Stimulated activated CD4-positive, alpha-beta T cell treated with anti-CD3 and anti-CD28 coated beads, Interleukin-2, amount 100 ng/mL, for 4 hours (primary cell): ENCODE measurements around the gene CALCOCO1.
"Not testable (repeated sequence)": the region's sequence is repeated elsewhere in the genome, so short reads cannot be mapped to it uniquely, and the experiment has no call there.

Experiments used
- DNase-seq: peaks from one replicate; pipeline ENCODE4 v3.0.0-alpha.2; 2020; ENCODE audit warnings: low read depth

The CALCOCO1 gene

DNA sequence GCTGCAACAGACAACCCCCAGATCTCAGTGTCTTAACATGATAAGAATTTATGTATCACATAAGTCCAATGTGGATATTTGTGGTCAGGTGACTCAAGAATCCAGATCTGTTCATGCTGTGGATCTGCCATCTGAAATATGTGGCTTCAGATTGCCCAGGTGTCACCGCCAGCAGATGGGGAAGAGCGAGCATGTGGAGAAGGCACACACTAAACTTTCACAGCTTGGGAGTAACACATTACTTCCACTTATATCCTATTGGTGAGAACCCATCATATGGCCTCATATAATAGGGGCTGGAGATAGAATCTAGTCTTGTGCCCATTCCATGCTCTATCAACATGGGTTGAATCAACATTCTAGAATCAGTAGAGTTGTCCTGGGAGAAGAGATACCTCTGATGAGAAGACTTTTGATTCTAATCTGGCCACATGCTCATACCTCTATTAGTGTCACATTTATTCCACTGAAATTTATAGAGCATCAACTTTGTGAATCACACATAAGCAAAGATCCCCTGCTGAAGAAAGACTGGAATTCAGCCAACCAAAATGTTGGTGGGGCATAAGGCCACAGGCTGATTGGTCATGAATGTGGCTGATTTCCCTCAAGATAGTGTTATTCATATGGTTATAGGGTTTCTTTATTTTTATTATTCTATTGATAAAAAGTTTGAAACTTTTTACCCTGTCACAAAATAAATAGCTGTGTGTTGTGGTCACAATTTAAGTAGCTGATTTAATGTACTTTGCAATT lies 6.0 kb upstream of the CALCOCO1 start:
- DNase-seq: no peak

DNA sequence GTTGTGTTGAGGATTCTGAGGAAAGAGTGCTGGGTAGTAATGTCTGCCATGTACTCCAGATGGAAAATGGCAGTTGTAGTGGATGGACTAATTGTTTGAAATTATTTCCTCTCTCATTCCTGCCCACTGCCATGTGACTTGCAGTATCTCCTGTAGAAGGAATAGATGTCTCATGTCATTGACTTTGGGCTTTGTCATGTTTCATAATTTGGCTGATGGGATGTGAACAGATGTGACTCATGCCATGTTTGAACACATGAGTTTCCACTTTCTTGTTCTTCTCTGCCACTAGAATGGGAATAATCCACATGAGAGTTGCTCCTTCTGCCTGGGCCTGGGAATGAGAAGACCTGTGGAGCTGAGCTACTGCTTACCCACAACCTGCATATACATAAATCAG lies 2.4 kb upstream of the CALCOCO1 start:
- DNase-seq: no peak

DNA sequence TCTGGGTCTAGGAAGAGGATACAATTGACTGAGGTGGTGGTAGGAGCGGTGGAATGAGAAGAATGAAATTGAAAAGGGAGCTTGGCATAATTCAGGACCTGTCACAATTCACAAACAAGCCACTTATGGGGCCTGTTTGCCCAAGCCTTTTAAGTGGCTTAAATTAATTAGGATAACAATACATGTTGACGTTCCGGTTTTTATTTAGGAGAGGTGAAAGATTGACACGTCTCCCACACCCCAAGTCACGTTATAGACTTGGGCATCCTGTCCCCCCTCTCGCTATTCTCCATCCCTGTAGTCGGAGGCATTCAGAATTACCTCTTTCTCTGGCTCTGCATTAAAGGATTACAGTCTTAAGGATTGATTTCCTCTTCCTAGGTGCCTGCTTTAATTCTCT lies 954 bp upstream of the CALCOCO1 start:
- DNase-seq: no peak

GRCh38 chr12:53726946-53727309 lies 324 bp downstream of the CALCOCO1 start:
- no peak for DNase-seq

DNA sequence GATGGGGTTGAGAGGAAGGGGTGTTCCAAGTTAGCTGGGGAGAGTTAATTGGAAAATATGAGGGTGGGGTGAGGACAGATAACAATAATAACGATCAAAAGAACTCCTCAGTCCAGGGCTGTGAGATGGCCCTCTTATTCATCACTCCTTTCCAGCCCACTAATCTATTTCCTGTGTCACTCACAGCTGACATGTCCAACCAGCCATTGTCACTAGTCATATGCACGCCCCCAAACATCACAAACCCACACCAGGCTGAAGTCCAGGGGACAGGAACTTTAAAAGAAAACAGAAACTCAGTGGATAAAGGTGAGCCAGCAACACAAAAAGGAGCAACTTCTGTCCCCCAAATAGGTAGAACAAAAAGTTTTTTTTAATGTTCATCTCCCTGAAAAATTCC lies 911 bp downstream of the CALCOCO1 start:
- DNase-seq: no peak

GRCh38 chr12:53725824-53726223 lies 1.4 kb downstream of the CALCOCO1 start:
- no peak for DNase-seq

- no peak for DNase-seq
Measured at GRCh38 chr12:53722450-53723041, 4.7 kb downstream of the CALCOCO1 start.

GRCh38 chr12:53720946-53721345 lies 6.3 kb downstream of the CALCOCO1 start:
- DNase-seq: no peak

DNA sequence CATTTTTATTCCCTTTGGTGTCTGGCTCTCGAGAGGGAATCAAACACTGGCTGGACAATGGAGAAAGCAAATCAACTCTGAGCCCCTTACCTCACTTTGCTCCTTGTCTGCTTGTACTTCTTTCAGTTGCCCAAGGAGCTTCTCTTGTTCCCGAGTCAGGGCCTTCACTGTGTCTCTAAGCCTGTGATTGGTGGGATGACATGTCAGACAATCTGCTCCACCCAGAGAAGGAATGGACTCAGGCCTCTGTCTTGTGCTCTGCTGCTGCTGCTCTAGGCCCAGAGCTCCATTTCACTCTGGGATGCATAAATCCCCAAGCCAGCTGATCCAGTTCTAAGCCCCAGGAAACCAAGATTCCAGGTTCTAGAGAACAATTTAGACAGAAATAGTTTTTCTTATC lies 7.6 kb downstream of the CALCOCO1 start:
- DNase-seq: no peak

DNA sequence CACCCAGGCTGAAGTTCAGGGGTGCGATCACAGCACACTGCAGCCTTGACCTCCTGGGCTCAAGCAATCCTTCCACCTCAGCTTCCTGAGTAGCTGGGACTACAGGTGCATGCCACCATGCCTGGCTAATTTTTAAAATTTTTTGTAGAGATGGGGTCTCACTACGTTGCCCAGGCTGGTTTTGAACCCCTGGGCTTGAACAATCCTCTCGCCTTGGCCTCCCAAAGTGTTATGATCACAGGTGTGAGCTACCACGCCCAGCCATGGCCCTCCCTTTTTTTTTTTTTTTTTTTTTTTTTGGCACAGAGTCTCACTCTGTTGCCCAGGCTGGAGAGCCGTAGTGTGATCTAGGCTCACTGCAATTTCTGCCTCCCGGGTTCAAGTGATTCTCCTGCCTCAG lies 8.7 kb downstream of the CALCOCO1 start:
- not testable (repeated sequence) for DNase-seq

DNA sequence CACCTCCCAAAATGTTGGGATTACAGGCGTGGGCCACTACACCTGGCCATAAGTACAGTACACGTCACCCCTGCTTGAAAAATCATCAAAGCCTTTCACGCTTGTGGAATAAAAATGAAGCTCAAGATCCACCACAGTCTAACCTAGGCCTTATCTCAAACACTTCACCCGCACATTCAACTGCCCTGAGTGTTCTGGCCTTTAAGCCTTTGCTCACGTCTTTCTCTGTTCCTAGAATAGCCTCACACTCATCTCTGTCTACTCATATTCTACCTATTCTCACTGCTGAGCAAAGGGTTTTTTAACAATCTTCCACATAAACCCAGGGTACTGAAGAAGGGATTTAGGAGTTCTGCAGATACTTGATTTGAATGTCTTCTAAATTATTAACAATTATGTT lies 9.9 kb downstream of the CALCOCO1 start:
- DNase-seq: no peak

DNA sequence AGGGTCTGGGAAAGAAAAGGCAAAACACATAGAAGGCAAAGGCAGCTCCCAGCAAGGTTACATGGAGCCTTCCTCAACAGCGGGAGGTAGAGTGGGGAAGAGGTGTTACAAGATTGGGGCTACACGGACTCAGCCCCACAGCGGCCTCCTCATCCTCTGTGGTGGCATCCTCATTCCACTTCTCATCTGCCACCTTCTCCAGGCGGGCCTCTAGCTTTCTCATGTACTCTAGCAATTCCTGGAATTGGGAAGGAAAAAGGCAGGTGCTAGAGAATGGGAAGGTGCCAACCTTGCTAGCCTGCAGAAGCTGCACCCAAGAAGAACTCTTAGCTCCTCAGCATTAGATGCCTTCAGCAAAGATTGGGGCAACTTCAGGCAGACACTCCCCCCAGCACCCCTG lies 13.2 kb downstream of the CALCOCO1 start:
- DNase-seq: no peak

DNA sequence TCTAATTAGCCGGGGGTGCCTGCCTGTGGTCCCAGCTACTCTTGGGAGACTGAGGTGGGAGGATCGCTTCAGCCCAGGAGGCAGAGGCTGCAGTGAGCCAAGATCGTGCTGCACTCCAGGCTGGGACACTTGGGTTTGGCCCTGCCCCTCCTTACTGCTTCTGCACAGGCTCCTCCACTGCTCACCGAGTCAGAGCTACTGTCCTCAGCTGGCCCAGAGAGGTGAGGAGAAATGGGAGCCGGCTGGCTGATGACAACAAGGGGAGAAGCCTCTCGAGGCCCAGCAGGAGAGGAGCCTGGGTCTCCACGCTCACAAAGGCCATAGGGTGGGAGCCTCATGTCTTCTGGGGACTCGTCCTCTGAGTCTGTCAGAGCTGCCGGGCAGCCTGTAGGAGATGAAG lies 13.7 kb downstream of the CALCOCO1 start:
- DNase-seq: no peak

DNA sequence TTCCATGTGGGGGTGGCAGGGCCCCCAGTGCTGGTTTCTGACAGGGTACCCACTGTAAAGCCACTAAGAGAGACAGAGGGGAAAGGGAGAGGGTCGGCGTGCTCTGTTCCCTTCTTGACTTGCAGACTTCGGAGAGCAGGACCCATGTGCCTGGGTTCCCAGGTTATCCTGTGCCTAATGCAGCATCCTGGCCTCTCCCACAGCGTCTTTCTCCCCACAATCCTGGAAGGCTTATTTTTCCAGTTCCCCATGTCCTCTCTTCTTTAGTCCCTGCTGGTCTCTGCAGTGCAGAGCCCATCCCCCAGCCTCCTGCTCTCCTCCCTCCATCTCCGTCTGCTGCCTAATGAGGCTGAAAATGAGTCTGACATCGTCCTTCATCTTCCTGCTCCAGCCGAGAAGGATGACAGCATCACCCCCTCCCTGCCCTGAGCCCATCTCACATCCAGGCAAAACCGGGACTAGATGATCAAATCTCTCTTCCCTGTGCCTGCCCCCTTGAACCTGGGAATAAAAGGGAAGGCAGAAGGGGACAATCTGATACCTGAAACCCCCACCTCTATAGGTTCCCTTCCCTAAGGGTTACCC lies 15.1 kb downstream of the CALCOCO1 start:
- DNase-seq: no peak

DNA sequence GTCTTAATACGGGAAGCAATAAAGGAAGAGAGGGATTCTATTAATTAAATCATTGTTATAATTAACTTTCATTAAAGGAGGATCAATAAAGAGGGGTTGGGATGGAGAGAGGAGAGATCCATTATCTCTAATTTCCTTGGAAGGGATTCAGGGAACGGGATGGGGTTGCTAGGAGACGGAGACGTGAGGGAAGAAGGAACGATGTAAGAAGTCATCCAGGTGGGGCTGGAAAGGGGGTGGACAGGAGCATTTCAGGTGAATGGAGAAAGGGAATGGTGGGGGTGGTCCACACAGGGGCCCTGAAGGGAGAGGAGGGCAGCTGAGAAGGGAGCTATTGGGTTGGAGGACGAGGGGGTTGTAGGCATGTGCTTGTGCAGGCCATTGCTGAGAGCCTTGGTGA lies 17.2 kb downstream of the CALCOCO1 start:
- DNase-seq: no peak

GRCh38 chr12:53709671-53710070 lies 17.6 kb downstream of the CALCOCO1 start:
- no peak for DNase-seq

GRCh38 chr12:53706080-53706479 lies 21.2 kb downstream of the CALCOCO1 start:
- no peak for DNase-seq

GRCh38 chr12:53703756-53704155 lies 23.5 kb downstream of the CALCOCO1 start:
- DNase-seq: no peak

DNA sequence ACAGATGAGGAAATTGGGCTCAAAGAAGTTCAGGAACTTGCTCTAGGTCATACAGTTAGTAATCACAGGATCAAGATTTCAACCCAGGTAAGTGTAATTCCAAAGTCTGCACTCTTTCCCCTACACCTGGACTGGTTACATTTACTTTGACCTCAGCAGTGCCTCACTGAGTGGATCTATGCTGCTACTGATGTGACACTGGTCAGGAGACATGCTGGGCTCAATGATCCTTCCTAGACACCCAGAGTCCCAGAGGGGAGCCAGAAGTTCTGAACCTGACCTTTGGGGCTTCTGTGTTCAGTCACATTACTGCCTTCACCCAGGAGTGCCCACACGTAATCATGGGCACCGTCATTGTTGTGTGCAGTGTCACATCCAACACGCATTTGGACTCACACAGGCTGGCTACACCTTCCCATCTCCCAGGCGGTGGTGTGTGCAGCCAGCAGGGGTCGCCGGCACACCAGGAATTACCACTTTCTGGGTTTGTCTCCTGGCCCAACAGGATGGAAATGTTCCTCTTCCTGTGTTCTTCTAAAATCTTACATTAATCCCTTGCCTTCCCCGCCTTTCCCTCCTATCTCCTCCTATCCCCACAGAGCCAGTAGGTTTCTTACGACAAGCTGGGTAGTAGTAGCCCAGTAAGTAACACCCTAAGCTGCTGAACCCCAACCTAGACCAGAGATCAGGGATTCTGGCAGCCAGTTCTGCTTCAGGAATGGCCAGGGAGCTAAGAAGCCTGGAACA lies 25.6 kb downstream of the CALCOCO1 start:
- peak; percentile 63 for DNase-seq

- DNase-seq: no peak
Measured at GRCh38 chr12:53700567-53700966, 26.7 kb downstream of the CALCOCO1 start.

DNA sequence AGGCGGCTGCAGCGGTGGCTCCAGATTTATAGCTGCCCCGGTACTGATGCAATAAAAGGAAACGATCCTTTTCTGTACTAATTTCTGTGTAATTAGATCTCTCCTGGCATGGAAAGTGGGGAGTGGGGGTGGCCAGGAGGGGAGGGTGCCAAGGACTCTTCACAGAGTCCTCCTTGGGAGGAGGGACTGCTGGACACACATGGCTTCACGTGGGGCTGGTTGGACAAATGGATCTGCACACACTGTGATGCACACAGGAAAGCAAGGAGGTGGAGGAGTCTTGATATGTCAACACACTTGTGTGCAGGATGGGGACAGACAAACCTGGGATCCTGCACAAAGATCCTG lies 27.6 kb downstream of the CALCOCO1 start:
- DNase-seq: no peak

DNA sequence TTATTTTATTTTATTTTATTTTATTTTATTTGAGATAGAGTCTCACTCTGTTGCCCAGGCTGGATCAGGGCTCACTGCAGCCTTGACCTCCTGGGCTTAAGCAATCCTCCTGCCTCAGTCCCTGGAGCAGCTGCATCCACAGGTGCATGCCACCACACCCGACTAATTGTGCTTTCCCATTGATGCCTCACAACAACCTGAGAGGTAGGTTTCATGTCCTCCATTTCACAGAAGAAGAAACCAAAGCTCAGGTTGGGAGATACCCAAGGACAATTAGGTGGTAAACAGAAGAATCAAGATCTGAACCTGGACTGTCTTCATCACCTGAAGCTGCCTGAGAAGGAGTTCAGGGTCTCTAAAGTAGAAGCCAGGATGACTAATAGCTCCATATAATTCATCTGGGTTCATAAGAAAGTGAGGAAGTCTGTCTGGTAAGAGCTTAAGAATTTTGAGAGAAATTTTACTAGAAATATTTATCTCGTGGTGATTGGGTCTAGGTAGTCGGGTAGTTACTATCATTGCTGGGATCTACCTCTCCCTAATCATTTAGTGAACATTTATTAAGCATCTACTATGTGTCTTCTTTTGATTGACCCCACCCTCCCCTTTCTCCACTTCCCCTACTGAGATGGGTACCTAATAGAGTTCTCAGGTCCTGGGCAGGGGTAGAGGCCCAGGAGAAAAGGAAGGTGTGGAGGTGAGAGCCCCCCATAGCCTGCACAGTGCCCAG lies 28.1 kb downstream of the CALCOCO1 start:
- no peak for DNase-seq
